Measurements from ENCODE around the gene CYB5D1. TPM values are rescaled to one million over a fixed set of nuclear protein-coding genes. Genes with fewer than 3 reads are reported as not detected.
"Not testable (repeated sequence)": the region's sequence is repeated elsewhere in the genome, so short reads cannot be mapped to it uniquely, and the experiment has no call there.

The CYB5D1 gene, protein sequence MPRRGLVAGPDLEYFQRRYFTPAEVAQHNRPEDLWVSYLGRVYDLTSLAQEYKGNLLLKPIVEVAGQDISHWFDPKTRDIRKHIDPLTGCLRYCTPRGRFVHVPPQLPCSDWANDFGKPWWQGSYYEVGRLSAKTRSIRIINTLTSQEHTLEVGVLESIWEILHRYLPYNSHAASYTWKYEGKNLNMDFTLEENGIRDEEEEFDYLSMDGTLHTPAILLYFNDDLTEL
- 4.9 TPM for polyA plus RNA-seq (2012; ENCODE audit: missing spikeins)

DNA sequence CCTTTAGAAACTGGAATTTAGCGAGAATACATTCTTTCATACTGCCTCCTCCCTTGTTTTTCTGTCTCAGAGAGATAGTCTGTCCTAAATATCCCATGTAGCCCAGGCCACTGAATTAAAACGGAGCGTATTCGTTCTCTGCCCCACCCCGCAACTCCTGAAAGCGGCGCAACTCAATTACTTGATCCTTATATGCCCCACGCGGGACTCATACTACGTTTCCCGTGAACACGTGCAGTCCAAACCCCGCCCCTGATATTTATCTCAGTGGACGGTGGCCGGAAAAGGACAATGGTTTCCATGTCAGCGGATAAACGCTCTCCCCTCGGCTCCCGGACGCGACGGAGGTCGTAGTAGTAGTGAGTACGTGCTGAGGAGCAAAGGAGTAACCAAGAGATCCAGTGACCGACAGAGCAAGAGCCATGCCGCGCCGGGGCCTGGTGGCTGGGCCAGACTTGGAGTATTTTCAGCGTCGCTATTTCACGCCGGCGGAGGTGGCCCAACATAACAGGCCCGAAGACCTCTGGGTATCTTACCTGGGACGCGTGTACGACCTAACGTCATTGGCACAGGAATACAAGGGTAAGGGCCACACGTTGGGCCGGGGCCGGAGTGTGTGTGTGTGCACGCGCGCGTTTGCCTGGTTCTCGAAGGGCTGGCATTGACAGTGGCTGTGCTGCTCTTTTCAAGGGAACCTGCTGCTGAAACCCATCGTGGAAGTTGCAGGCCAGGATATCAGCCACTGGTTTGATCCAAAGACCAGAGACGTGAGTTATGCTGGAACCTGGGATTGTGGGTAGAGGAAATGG, at the start of gene CYB5D1:
TSS of gene CYB5D1 (plus strand) at position 291 of the 809 bp plus-strand sequence. CDS start at position 423, 132 bp downstream.
- DNase-seq (ENCODE audit: insufficient read length) (no peak), FAIRE-seq (no peak)
- TF ChIP-seq TAF1 (IDR thresholded peaks at IDR 0.05; ENCODE audit: borderline replicate concordance, low read depth, low read length) (no peak), POLR2AphosphoS5 (IDR thresholded peaks at IDR 0.05; ENCODE audit: low read depth, low read length) (peak; percentile 14), POLR2A (IDR thresholded peaks at IDR 0.05; ENCODE audit: low read depth, low read length) (no peak; the same call in none of the 2 replicates)

DNA sequence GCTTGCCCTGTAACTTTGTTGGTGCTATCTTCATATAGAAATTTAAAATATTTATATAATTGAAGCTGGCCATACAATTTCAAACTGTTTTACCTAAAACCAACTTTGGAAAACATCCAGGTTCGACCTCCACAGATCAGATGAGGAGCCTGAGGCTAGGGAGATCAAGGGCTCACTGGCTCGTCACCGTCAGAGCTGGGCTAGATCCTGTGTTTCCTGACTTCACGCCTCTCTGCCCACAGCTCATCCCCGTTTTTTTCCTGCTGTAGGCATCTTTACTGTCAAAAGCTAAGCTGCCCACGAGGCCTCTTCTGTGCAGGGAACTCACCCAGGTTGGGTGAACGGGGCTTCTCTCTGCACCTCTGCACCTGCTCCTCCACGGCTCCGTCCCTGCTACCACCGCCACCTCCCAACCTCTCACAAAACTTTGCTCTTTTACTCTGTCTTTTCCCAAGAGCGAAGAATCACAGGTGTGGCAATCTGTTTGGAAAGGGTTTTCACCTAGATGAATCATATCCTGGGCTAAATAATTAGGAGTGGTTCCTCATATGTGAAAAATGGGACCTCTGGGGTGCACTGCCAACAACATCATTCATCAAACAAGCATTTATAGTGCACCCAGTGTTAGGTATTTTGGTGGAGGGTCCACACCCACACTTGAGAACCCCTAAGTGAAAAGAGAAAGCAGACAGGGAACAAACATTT, 48.6 kb upstream of the CYB5D1 start:
- no peak for DNase-seq (ENCODE audit: insufficient read length)
- FAIRE-seq: no peak
- TF ChIP-seq POLR2A (IDR thresholded peaks at IDR 0.05; ENCODE audit: low read depth, low read length) (no peak), TAF1 (IDR thresholded peaks at IDR 0.05; ENCODE audit: borderline replicate concordance, low read depth, low read length) (no peak)

DNA sequence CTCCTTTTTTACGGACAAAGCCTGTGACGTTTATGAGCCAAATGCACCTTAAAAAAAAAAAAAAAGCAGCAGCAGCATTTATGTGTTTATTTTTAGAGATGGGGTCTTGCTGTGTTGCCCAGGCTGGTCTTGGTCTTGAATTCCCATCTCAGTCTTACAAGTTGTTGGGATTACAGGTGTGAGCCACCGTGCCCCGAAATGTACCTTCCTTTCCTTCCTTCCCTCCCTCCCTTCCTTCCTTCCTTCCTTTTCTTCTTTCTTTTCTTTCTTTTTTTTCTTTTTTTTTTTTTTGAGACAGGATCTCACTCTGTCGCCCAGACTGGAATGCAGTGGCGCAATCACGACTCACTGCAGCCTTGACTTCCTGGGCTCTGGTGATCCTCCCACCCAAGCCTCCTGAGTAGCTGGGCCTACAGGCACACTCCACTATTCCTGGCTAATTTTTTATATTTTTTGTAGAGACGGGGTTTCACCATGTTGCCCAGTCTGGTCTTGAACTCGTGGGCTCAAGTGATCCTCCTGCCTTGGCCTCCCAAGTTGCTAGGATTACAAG, 47.9 kb upstream of the CYB5D1 start:
- DNase-seq (ENCODE audit: insufficient read length); FAIRE-seq: not testable (repeated sequence)

DNA sequence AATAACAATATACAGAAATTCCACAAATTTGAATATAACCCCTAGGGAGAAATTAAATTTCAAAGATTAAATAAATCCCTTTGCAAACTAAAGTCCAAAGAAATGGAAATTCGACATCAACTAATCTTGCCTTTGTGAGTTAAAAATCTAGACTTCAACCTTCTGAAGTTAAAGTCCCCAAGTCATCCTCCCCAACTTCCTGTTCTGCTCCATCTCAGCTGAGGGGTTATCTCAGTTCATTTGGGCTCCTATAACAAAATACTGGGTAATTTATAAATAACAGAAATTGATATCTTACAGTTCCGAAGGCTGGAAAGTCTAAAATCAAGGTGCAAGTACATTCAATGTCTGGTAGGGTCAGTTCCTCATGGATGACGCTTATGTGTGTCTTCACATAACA, 46.6 kb upstream of the CYB5D1 start:
- FAIRE-seq (no peak), DNase-seq (ENCODE audit: insufficient read length) (no peak)
- TF ChIP-seq POLR2AphosphoS5 (IDR thresholded peaks at IDR 0.05; ENCODE audit: low read depth, low read length): no peak
- TF ChIP-seq POLR2A (IDR thresholded peaks at IDR 0.05; ENCODE audit: low read depth, low read length): no peak
- TF ChIP-seq TAF1 (IDR thresholded peaks at IDR 0.05; ENCODE audit: borderline replicate concordance, low read depth, low read length): no peak

DNA sequence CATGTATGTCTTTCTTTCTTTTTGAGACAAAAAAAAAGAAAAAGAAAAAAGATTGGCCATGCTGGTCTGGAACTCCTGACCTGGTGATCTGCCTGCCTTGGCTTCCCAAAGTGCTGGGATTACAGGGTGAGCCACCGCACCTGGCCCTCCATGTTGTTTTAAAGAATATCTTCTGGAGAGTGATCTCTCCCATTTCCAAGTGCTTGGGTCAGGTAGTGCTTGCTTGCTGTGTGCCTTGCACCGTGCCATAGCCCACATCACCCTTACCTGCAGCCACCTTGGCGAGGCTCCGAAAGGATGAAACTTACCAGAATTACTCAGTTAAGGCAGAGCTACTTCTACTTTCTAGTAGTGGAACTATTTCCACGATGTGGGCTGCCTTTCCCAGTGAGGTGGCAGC, 42.8 kb upstream of the CYB5D1 start:
- DNase-seq (ENCODE audit: insufficient read length) (no peak), FAIRE-seq (no peak)
- TF ChIP-seq POLR2AphosphoS5 (IDR thresholded peaks at IDR 0.05; ENCODE audit: low read depth, low read length): no peak
- TF ChIP-seq POLR2A (IDR thresholded peaks at IDR 0.05; ENCODE audit: low read depth, low read length): no peak
- no peak for TF ChIP-seq TAF1 (IDR thresholded peaks at IDR 0.05; ENCODE audit: borderline replicate concordance, low read depth, low read length)

DNA sequence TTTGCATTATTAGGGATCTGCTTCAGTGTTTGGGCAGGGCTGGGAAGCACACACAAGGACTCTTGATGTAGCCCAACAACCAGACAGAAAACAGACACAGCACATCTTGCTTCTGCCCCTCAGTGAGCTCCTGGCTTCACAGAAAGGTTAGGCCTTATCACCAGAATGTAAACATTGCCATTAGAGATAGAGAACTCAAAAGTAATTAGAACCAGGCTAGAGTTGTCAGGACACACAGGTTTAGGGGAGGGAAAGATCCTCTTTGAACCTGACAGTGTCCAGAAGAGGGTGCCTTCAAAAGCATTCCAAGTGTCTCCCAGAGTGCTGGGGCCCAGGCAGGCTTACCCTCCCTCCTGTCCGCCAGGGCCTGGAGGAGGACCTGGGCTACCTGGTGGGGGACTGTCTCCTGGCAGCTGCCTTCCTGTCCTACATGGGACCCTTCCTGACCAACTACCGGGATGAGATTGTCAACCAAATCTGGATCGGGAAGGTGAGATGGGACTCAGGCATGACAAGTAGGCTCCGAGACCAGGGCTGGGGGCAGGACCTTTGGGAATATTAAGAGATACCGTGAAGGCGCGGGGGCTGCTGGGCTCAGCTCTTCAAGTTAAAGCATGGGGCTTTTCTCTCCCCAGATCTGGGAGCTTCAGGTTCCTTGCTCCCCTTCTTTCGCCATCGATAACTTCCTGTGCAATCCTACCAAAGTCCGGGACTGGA, 40.7 kb upstream of the CYB5D1 start:
- DNase-seq (ENCODE audit: insufficient read length) (no peak), FAIRE-seq (no peak)
- no peak for TF ChIP-seq TAF1 (IDR thresholded peaks at IDR 0.05; ENCODE audit: borderline replicate concordance, low read depth, low read length)
- no peak for TF ChIP-seq POLR2AphosphoS5 (IDR thresholded peaks at IDR 0.05; ENCODE audit: low read depth, low read length)
- no peak for TF ChIP-seq POLR2A (IDR thresholded peaks at IDR 0.05; ENCODE audit: low read depth, low read length)

DNA sequence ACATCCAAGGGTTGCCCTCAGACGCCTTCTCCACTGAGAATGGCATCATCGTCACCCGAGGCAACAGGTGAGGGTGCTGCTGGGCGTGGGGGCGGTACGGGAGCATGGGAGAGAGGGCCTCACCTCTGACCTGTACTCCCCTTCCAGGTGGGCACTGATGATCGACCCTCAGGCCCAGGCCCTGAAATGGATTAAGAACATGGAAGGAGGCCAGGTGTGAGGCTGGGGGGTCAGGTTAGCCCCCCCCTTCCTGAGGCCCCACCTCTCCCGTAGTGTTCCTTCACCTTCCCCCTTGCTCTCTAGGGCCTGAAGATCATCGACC, 40.2 kb upstream of the CYB5D1 start:
- FAIRE-seq (no peak), DNase-seq (ENCODE audit: insufficient read length) (no peak)
- TF ChIP-seq POLR2AphosphoS5 (IDR thresholded peaks at IDR 0.05; ENCODE audit: low read depth, low read length) (no peak), TAF1 (IDR thresholded peaks at IDR 0.05; ENCODE audit: borderline replicate concordance, low read depth, low read length) (no peak), POLR2A (IDR thresholded peaks at IDR 0.05; ENCODE audit: low read depth, low read length) (no peak)

DNA sequence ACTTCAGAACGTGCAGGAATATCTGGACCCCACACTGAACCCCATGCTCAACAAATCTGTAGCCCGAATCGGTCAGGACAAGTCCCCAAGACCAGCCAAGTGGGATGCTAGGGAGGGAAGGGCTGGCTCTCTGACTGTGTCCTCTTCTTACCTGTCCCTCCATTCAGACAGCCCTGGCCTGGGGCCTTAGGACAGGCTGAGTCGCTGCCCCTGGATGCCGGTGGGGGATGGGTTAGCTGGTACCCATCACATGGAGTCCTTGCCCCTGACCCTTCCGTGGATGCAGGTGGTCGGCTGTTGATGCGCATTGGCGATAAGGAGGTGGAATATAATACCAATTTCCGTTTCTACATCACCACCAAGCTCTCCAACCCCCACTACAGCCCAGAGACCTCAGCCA, 39.8 kb upstream of the CYB5D1 start:
- TF ChIP-seq TAF1 (IDR thresholded peaks at IDR 0.05; ENCODE audit: borderline replicate concordance, low read depth, low read length) (no peak), POLR2AphosphoS5 (IDR thresholded peaks at IDR 0.05; ENCODE audit: low read depth, low read length) (no peak), POLR2A (IDR thresholded peaks at IDR 0.05; ENCODE audit: low read depth, low read length) (no peak)
- no peak for FAIRE-seq
- no peak for DNase-seq (ENCODE audit: insufficient read length)

DNA sequence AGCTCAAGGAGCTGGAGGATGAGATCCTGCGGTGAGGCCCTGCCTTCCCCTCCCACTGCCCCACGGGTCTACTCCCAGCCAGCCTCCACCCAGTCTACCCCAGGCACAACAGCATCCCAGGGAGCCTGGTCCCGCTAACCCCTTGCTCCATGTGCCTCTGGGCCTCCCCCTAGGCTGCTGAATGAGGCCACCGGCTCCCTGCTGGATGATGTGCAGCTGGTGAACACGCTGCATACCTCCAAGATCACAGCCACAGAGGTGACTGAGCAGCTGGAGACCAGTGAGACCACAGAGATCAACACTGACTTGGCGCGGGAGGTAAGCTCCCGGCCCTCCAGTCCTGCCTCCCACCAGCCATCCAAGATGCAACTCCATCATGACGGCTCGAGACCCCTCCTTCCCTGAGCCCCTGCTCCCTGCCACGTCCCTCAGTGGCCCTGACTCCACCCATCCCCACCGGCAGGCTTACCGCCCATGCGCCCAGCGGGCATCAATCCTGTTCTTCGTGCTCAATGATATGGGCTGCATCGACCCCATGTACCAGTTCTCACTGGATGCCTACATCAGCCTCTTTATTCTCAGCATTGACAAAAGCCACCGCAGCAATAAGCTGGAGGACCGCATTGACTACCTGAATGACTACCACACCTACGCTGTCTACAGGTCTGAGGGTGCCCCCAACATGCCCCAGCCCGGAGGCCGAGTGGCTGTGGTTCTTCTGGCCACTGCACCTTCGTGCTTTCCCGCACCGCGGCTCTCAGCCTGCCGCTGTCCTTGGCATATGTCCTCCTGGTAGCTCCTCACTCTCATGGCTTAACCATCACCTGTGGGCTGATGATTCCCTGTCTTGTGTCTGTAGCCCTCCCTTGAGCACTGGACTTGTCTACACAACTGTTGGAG, 38.8 kb upstream of the CYB5D1 start:
- no peak for FAIRE-seq
- TF ChIP-seq POLR2AphosphoS5 (IDR thresholded peaks at IDR 0.05; ENCODE audit: low read depth, low read length) (no peak), POLR2A (IDR thresholded peaks at IDR 0.05; ENCODE audit: low read depth, low read length) (no peak), TAF1 (IDR thresholded peaks at IDR 0.05; ENCODE audit: borderline replicate concordance, low read depth, low read length) (no peak)
- DNase-seq (ENCODE audit: insufficient read length): no peak

DNA sequence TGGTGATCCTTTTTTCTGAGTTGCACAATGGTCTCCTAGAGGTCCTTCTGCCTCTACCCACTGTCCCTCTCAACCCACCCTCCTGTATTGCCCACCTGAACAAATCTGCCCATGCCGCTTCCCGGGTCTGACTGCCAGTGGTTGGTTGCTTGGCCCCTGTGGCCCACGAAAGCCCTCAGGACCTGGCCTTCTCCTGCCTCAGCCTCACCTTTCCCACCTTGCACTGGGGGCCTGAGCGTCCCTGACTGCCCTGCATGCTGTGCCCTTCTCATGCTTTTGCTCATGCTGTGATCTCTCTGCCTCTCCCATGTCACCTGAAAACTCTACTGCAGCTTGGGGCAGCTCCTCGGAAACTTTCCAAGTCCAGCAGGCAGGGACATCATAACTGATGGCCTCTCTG, 37.6 kb upstream of the CYB5D1 start:
- DNase-seq (ENCODE audit: insufficient read length): no peak
- TF ChIP-seq POLR2A (IDR thresholded peaks at IDR 0.05; ENCODE audit: low read depth, low read length) (no peak), POLR2AphosphoS5 (IDR thresholded peaks at IDR 0.05; ENCODE audit: low read depth, low read length) (no peak), TAF1 (IDR thresholded peaks at IDR 0.05; ENCODE audit: borderline replicate concordance, low read depth, low read length) (no peak)
- FAIRE-seq: no peak

Data from GM12892 (cell line).